GM19328 (cell line): ENCODE results near the gene NPPC.
"Not testable (repeated sequence)": the region's sequence is repeated elsewhere in the genome, so short reads cannot be mapped to it uniquely, and the experiment has no call there.

Experiments used
- ATAC-seq: cut with Tn5 transposase; IDR thresholded peaks from one replicate; pipeline ENCODE4 v1.9.1; 2021; ENCODE audit warnings: mild to moderate bottlenecking, moderate library complexity; ENCODE audit not compliant: unreplicated experiment

NPPC gene

DNA sequence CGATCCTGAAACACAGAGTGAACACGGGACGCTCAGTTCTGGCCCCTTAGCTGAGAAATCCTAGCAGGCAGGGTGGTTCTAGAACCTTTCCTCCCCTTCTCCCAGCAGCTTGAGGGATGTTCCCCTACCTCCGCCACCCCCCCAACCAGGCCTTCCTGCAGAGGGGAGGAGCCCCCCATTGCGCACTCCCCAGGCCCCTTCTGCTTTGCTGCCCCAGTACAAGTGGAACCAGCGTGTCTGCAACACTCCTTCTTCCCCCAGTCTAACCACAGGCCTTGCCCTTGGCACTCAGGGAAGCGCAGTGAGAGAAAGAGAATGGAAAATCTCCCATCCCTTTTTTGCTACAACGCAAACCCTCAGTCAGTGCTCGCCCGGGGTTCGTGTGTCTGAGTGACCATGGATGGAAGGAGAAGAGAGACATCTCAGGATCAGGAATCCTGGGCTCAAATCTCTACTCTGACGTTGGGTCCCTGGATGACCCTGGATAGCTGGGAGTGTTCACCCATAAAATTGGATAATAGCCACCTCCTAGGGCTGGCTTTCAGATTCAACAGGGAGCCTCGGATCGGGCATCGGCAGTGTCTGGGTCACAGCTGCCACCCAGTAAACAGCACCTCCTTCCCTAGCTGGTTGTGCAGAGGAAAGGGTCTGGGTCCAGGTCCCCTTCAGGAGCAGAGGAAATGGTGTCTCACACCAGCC lies 3.7 kb downstream of the NPPC start:
- ATAC-seq = no peak

DNA sequence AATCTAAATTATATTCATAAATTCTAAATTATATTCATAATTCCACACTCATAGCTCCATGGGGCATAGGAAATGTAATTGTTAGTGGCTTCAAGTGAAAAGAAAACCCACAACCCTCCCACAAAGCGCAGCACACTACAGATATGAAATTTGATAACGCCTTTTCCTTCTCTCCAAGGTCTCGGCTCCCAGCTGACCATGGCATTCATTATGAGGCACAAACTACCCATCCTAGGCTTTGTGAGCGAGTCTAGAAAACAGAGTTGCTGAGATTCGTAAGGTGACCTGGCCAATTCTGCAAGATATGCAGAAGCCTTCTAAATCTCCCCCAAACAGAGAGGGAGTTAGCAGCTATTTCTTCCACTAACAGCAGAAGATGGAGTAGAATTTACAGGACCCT lies 5.4 kb downstream of the NPPC start:
- ATAC-seq = no peak

DNA sequence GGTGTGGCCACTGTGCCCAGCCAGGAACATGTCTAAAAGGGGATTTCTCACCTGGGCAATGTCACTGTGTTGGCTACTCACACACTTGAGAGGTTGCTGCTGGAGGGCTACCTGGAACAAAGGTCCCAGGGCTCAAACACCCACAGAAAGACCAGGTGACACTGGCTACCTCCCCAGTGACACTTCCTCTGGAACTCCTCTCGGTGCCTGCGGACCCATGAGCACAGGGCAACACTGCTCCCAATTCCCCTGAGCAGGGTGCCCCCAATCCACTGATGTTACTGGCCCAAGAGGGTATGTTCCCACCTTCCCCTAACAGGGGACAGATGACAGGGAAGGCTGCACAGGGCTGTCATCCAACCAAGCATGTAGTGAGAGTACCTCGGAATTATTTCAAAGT lies 5.8 kb downstream of the NPPC start:
- ATAC-seq = no peak

DNA sequence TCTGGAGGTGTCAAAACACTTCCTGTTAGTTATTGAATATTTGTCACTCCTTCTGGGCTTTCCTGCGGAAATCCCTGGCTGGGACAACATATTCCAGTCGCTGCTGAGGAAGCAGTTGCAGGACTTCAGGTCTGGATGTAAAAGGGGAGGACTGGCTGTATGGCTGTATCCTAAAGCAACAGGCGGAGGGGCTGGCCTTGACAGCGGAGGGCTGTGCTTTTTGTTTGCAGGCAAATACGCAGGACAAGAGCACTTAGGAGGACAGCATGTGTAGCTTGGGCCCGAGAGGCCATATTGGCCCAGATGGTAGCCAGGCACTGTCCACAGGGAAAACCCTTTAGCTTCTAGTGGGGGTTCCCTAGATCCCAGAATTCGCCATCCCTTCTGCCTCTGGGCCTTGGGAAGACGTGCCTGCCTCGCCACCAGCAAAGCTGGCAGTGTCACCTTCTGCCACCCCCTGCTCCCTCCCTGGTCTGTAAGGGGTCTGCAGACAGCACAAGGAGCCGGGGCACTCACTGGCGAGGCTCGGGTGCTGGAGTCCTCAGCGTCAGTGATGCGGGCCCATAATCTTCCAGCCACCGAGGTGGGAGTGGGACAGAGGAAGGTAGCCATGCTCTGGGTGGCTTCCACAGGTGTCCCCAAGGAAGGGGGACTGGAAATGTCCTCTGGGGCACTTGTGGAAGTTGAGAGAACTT lies 6.7 kb downstream of the NPPC start:
- ATAC-seq = no peak

DNA sequence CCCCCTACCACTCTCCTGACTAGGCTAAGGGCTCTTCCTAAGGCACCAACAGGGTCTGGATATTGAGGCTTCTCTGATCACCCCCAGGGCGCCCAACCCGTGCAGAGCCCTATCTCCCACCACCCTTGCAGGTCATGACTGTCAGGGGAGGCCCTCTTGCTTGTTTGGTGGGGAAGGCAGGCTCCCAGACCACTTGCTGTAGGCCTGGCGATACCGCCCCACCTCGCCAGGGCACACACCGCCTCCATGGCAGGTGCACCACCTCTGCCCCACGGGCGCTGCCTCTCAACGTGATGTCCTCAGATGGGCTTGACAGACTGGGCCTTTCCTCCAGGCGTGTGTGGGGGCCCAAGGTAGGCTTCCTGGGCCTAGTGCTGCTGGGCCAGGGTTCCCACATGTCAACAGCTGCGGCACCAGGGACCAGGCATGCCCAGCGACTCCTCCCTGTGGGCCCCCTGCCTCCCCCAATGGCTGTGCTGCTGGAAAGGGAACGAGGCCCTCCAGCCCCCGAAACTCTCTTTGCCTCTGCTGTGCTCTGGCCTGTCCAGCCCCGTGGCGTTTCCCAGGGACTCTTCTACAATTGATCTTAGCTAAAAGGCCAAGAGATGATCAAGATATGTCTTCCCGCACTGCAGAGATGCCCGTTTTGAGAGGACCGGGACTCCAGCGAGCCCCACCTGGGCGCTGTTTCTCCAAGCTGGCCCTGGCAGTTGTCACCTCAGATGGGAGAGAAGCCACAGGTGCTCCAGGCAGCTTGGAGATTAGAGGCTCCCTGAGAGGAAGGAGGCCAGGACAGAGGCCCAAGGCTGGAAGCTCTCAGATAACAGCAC lies 7.5 kb downstream of the NPPC start:
- no peak for ATAC-seq

DNA sequence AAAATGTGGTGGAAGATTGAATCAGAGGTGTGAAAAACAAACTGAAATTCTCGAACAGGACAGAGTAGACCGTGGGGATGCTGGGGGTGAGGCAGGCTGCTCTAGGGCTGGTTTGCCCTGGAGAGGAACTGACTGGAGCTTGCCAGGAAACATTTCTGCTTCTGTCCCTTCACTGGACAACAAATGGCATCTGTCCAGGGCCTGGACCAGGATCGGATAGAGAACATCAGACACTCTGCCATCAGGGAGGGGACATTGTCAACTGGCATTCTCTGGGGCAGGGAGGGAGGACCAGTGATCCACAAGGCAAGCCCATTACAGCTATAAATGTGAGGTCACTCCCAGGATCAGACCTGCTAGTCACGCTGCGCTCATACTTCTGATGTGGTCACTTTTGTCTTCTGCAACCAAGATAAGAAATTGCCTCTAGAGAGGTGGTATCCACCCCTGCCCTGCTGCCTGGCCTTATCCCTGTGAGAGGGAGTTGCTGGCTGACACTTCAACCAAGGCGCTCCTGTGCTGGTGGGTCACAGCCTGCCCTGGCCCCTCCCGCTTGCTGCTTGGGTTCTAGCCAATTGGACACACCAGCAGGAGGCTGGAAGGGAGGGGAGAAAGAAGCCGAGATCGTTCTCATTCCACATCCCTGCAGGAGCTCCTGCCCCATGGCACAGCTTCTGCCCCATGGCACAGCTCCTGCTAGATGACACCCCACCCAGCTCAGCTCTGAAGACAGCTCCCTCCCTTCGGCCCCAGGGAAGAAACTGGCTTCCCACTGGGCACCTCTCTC lies 8.7 kb downstream of the NPPC start:
- ATAC-seq = no peak

DNA sequence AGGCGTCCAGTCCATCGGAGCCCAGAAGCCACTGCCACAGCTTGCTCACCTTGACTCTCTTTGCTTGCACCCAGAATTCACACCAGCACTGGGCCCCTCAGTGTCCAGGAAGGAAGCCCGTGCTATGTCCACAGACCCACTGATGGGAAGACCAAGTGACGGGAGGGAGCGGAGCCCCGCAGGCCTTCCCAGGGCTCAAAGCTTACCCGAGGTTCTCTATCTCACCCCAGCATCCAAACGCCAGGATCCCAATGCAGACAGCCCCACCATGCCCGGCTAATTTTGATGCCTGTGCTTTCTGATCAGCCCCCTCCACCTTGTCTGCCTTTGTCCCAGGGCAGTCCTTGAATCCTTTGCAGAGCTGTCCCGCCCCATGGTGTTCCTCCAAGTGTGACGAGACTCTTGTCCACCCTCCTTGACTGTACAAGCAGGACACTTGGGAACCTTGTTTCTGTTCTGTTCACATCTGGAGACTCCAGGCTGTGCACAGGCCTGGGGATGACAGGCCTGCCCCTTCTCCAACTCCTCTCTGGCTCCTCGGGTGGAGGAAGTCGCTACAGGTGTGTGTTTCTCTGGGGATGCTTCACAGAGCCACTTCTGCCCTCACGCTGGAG lies 12.0 kb downstream of the NPPC start:
- ATAC-seq = no peak

DNA sequence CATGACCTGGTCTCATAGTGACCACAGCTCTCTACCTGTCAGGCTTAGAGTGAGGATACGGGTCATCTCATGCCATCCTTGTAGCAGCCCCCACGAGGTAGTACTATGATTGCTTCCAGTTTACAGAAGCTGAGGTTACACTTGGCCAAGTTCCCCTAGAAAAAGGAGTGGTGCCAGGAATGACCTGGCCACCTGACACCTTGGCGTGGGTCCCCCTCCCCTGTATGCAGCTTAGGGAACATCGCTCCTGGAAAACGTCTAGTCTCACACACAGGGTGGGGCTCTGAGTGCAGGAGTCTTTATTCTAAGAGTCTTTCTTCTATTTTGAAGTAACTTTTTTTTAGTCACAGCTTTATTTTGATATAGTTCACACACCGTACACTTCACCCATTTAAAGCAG lies 14.8 kb downstream of the NPPC start:
- ATAC-seq = no peak

DNA sequence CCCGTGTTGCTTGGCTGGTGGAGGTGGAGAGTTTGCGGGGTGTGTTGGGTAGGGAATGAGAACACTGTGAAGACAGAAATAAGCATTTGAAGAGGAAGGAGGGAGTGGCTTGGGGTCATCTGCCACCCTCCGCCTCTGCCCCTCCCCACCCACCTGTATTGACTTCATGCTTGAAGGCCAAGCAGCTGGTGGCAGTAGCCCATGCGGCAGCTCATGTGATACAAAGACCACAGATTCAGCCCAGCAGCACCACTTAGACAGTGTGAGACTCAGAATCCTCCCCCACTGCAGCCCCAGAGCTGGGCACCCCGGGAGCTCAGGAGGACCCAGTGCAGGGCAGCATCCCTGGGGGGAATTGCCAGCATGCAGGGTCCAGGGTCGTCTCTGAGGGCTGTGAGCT lies 15.4 kb downstream of the NPPC start:
- no peak for ATAC-seq

- ATAC-seq = not testable (repeated sequence)
Observed at GRCh38 chr2:231910161-231910560, 16.0 kb downstream of the NPPC start.

GRCh38 chr2:231909631-231910030 lies 16.6 kb downstream of the NPPC start:
- no peak for ATAC-seq

GRCh38 chr2:231908584-231908983 lies 17.6 kb downstream of the NPPC start:
- ATAC-seq = no peak

DNA sequence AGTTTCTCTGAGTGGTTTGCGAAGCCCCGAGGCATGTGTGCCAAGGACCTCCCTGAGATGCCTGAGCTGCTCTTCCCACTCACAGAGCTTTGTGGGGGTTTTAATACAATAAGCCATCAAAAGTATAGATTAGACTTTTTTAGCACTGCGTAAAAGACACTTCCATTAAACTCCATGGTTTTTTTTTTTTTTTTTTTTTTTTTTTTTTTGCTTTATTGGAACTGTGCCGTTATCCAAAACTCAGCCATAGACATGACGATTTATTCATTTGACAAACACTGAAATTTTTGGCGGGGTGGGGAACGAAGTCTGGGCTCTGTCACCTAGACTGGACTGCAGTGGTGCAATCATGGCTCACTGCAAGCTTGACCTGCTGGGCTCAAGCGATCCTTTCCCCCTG lies 18.4 kb downstream of the NPPC start:
- ATAC-seq = no peak

GRCh38 chr2:231905026-231905425 lies 21.2 kb downstream of the NPPC start:
- no peak for ATAC-seq

GRCh38 chr2:231904161-231904611 lies 22.0 kb downstream of the NPPC start:
- no peak for ATAC-seq

- ATAC-seq = no peak
Observed at GRCh38 chr2:231902598-231902997, 23.6 kb downstream of the NPPC start.

DNA sequence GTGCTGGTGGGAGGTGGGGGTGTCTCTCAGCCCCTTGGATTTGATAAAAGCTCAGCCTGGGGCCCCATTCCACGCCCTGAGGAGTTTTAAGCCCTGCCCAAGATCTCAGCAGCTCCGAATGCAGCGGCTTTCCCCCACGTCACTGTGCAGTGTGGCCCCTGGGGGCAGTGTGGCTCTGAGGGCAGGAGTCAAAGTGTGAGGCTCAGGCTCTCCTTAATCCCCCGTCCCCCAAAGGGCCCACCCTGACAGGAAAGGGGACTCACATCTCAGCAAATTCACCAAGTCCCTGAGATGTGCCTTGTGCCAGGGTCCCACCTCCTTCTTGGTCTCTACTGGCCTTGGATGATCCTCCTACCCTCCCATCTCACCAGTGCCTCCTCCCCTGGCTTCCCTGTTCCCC lies 25.2 kb downstream of the NPPC start:
- ATAC-seq = no peak

- ATAC-seq = no peak
Observed at GRCh38 chr2:231900486-231900942, 25.7 kb downstream of the NPPC start.

DNA sequence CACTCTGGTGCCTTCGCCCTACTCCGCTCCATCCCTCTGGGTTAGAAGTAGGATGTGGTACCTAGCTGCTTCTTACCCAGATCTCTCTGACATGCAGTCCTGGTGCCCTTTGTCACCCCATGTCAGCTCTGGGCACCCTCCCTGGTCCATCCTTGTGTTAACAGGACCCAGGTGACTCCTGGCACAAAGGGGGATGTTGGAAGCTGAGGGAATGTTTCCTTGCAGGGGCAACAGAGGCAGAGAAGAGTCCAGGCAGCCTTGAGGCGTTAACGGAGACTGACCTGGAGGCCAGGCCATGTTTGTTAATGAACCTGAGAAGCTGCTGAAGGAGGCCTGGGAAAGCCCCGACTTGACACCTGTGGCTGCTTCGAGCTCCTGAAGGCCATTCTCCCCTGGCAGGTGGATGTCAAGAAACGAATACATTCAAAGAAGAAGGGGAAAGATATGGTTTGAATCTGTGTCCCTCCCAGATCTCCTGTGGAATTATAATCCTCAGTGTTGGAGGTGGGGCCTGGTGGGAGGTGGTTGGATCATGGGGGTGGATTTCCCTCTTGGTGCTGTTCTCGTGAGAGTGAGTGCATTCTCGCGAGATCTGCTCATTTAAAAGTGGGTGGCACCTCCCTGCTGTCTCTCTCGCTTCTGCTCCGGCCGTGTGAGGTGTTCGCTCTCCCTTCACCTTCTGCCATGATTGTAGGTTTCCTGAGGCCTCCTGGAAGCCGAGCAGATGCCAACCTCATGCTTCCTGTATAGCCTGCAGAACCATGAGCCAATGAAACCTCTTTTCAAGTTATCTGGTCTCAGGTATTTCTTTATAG lies 31.4 kb downstream of the NPPC start:
- ATAC-seq = no peak

DNA sequence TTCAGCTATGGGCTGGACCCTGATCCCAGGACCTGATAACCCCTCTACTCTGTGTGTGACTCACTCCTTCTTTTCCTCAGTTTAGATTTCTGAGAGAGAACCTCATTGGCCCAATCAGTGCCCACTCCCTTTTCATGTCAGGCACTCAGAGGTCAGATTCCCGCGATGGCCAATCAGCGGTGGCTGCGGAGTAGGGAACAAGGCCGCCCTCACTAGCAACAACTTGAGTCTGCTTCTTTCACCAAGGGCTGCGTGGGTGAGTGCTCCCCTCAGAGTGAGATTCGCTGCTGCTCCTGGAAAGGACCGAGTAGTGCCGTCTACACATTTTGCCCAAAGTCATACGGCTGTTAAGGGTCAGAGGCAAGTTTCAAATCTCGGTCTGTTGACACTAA lies 34.7 kb downstream of the NPPC start:
- ATAC-seq = no peak
